HepG2 (cell line): ENCODE measurements around the gene ASCC2. TPM values are rescaled to one million over a fixed set of nuclear protein-coding genes. Genes with fewer than 3 reads are reported as not detected.
A peak's percentile ranks its signal among the peaks of the same experiment; 100 is the strongest.

Experiments
- AFF4 ChIP-seq: sonication (generic); formaldehyde crosslinking; IDR thresholded peaks from 2 replicates; pipeline ENCODE4 v1.4.0; 2020; ENCODE audit warnings: missing genetic modification reagents
- ELF3 ChIP-seq: IDR thresholded peaks from 2 replicates; pipeline ENCODE4 v1.6.1; 2016; ENCODE audit warnings: missing genetic modification reagents, missing compliant biosample characterization
- ETS1 ChIP-seq: sonication (generic); formaldehyde crosslinking; IDR thresholded peaks from 2 replicates; pipeline ENCODE4 v1.4.0; 2020; ENCODE audit warnings: missing genetic modification reagents
- FOXK2 ChIP-seq: fragments of 450-650 bp; IDR thresholded peaks from 2 replicates; pipeline ENCODE4 v1.6.1; 2016
- HMG20B ChIP-seq: conservative IDR thresholded peaks from 2 replicates; pipeline ENCODE4 v1.6.1; 2016; ENCODE audit warnings: missing genetic modification reagents, missing compliant biosample characterization
- MAFF ChIP-seq: IDR thresholded peaks from 2 replicates; pipeline ENCODE4 v1.6.1; 2011; ENCODE audit warnings: low read depth, low read length, improper control_type of control experiment
- RARA ChIP-seq: IDR thresholded peaks from 2 replicates; pipeline ENCODE4 v1.6.1; 2016; ENCODE audit warnings: missing genetic modification reagents, missing compliant biosample characterization
- REPIN1 ChIP-seq: sonication (generic); formaldehyde crosslinking; IDR thresholded peaks from 2 replicates; pipeline ENCODE4 v1.8.0; 2022; ENCODE audit warnings: missing genetic modification reagents, low read depth, mild to moderate bottlenecking, borderline replicate concordance
- SMARCE1 ChIP-seq: fragments of 450-650 bp; IDR thresholded peaks from 2 replicates; pipeline ENCODE4 v1.6.1; 2017; ENCODE audit warnings: borderline replicate concordance
- YEATS2 ChIP-seq: sonication (generic); formaldehyde crosslinking; IDR thresholded peaks from 2 replicates; pipeline ENCODE4 v1.4.0; 2020; ENCODE audit warnings: missing genetic modification reagents, borderline replicate concordance
- ZNF24 ChIP-seq: fragments of 450-650 bp; IDR thresholded peaks from 2 replicates; pipeline ENCODE4 v1.6.1; 2017; ENCODE audit warnings: antibody characterized with exemption, mild to moderate bottlenecking
- ZNF282 ChIP-seq: fragments of 450-650 bp; IDR thresholded peaks from 2 replicates; pipeline ENCODE4 v1.6.1; 2018; ENCODE audit not compliant: partially characterized antibody
- polyA plus RNA-seq, 8 experiments: library from polyadenylated mRNA; depleted of rRNA in 3 of 8; stranded (reverse) in 7 of 8; unstranded in 1 of 8; fragments of >200 nt; fragmentation: Illumina TruSeq in 4 of 8; extraction: Trizol in 4 of 8; gene quantifications; 2 replicates each; pipeline versions ENCODE4 v1.2.1 to v1.2.3, GENCODE V29; 2011 to 2016; ENCODE audit warnings: low read depth in 4 of 8, missing spikeins in 1 of 8, mixed read lengths in 1 of 8; ENCODE audit not compliant: insufficient read depth in 1 of 8
- total RNA-seq, 5 experiments: library from RNA; depleted of rRNA; stranded (reverse); fragments of >200 nt; fragmentation: Illumina TruSeq; extraction: Trizol; gene quantifications; 2 replicates each; pipeline ENCODE4 v1.2.3, GENCODE V29; 2016; ENCODE audit warnings: low read depth in 1 of 5
- TF ChIP-seq, protein P1 (sequence below): sonication (generic); formaldehyde crosslinking; IDR thresholded peaks from 2 replicates; pipeline ENCODE4 v1.4.0; 2020; ENCODE audit warnings: missing genetic modification reagents
- TF ChIP-seq, protein P2 (sequence below): sonication (generic); formaldehyde crosslinking; conservative IDR thresholded peaks from 2 replicates; pipeline ENCODE4 v1.8.0; 2022; ENCODE audit warnings: mild to moderate bottlenecking, moderate library complexity, missing genetic modification reagents

ASCC2 gene
- total and polyA plus RNA-seq, 2 of the 13 experiments (the other 11 are each of a cell fraction or from before 2014, with no cell fraction given): 26.2 to 26.3 TPM

DNA sequence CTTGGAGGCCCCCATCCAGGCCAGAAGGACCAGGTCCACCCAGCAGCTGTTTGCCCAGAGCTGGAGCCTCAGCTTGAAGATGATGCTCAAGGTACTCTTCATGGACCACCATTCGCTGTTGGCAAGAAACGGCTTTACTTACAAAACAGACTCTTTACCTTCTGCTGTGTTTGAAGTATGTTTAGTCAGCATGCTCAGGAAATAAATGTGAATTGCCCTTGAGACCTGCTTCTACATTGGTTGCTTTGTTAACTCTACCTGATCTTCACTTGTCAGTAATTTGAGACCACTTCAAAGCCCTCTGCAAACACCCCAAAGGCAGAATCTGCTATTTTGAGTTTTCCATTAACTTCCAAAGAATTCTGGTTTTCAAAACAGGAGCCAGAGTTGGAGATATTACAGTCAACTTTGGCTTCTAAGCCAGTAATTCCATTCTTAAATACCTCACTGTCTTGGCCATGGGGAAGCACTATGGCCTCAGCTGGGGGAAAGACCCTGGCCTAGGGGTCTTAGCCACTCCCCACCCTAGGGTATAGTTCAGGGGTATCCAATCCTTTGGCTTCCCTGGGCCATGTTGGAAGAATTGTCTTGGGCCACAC is 68.3 kb downstream of the ASCC2 start (continued):
- TF ChIP-seq AFF4: no peak
- TF ChIP-seq HMG20B (CRISPR knock-in tag): no peak
- TF ChIP-seq, protein P1, sequence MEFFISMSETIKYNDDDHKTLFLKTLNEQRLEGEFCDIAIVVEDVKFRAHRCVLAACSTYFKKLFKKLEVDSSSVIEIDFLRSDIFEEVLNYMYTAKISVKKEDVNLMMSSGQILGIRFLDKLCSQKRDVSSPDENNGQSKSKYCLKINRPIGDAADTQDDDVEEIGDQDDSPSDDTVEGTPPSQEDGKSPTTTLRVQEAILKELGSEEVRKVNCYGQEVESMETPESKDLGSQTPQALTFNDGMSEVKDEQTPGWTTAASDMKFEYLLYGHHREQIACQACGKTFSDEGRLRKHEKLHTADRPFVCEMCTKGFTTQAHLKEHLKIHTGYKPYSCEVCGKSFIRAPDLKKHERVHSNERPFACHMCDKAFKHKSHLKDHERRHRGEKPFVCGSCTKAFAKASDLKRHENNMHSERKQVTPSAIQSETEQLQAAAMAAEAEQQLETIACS: no peak
- TF ChIP-seq, protein P2, sequence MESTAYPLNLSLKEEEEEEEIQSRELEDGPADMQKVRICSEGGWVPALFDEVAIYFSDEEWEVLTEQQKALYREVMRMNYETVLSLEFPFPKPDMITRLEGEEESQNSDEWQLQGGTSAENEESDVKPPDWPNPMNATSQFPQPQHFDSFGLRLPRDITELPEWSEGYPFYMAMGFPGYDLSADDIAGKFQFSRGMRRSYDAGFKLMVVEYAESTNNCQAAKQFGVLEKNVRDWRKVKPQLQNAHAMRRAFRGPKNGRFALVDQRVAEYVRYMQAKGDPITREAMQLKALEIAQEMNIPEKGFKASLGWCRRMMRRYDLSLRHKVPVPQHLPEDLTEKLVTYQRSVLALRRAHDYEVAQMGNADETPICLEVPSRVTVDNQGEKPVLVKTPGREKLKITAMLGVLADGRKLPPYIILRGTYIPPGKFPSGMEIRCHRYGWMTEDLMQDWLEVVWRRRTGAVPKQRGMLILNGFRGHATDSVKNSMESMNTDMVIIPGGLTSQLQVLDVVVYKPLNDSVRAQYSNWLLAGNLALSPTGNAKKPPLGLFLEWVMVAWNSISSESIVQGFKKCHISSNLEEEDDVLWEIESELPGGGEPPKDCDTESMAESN (CRISPR knock-in tag): 0 out of 2 replicates have a peak, but pooled peaks have one; percentile 19
- no peak for TF ChIP-seq ETS1 (CRISPR knock-in tag)
- no peak for TF ChIP-seq REPIN1 (CRISPR knock-in tag)
- TF ChIP-seq ZNF24: no peak
- TF ChIP-seq ELF3: peak; percentile 74
- TF ChIP-seq MAFF: peak; percentile 56
- no peak for TF ChIP-seq ZNF282
- TF ChIP-seq RARA: peak; percentile 64
- no peak for TF ChIP-seq SMARCE1
- no peak for TF ChIP-seq YEATS2 (CRISPR knock-in tag)
- TF ChIP-seq FOXK2: no peak
